ENCODE measurements around the gene RAD9A. TPM values are rescaled to one million over a fixed set of nuclear protein-coding genes. Genes with fewer than 3 reads are reported as not detected.

RAD9A gene
- total RNA-seq, 1 donor from 2014 or later, result 18.5 TPM

GRCh38 chr11:67352546-67353316, 39.1 kb upstream of the RAD9A start:
- Mint-ChIP-seq H3K4me1 (ENCODE audit: unreplicated experiment) (peaks cover 66% of the 10 kb centered on the region), H3K36me3 (ENCODE audit: unreplicated experiment) (no peaks in the 10 kb centered on the region), H3K9me3 (ENCODE audit: unreplicated experiment) (no peaks in the 10 kb centered on the region), H3K27ac (ENCODE audit: unreplicated experiment) (peak overlapping the region; percentile 99), H3K27me3 (ENCODE audit: unreplicated experiment) (no peaks in the 10 kb centered on the region), H3K4me3 (ENCODE audit: unreplicated experiment) (peak overlapping the region; percentile 97)
- no peak for TF ChIP-seq CTCF (IDR thresholded peaks at IDR 0.05)
- DNase-seq (ENCODE audit: extremely low spot score, unreplicated experiment), result no peak

GRCh38 chr11:67353317-67354074, 38.3 kb upstream of the RAD9A start, which contains the start of gene POLD4:
POLD4 (minus strand) TSS chr11:67353546; CDS start chr11:67353399, 147 bp downstream.
- no peaks in the 10 kb centered on the region for H3K36me3 Mint-ChIP-seq (ENCODE audit: unreplicated experiment)
- peaks cover 70% of the 10 kb centered on the region for H3K4me1 Mint-ChIP-seq (ENCODE audit: unreplicated experiment)
- H3K27ac Mint-ChIP-seq (ENCODE audit: unreplicated experiment), result peak within 1 kb of the TSS; percentile 99
- peak; percentile 99 for DNase-seq (ENCODE audit: extremely low spot score, unreplicated experiment)
- no peaks in the 10 kb centered on the region for H3K9me3 Mint-ChIP-seq (ENCODE audit: unreplicated experiment)
- no peaks in the 10 kb centered on the region for H3K27me3 Mint-ChIP-seq (ENCODE audit: unreplicated experiment)
- TF ChIP-seq CTCF (IDR thresholded peaks at IDR 0.05), result no peak
- H3K4me3 Mint-ChIP-seq (ENCODE audit: unreplicated experiment), result peak within 1 kb of the TSS; percentile 97

GRCh38 chr11:67354075-67355022, 37.4 kb upstream of the RAD9A start:
- Mint-ChIP-seq H3K4me3 (ENCODE audit: unreplicated experiment) (peak overlapping the region; percentile 97), H3K27ac (ENCODE audit: unreplicated experiment) (peak overlapping the region; percentile 99), H3K36me3 (ENCODE audit: unreplicated experiment) (no peaks in the 10 kb centered on the region), H3K9me3 (ENCODE audit: unreplicated experiment) (no peaks in the 10 kb centered on the region), H3K27me3 (ENCODE audit: unreplicated experiment) (no peaks in the 10 kb centered on the region), H3K4me1 (ENCODE audit: unreplicated experiment) (peaks cover 68% of the 10 kb centered on the region)
- peak; percentile 33 for TF ChIP-seq CTCF (IDR thresholded peaks at IDR 0.05)
- no peak for DNase-seq (ENCODE audit: extremely low spot score, unreplicated experiment)

GRCh38 chr11:67355023-67355793, 36.6 kb upstream of the RAD9A start:
- no peak for DNase-seq (ENCODE audit: extremely low spot score, unreplicated experiment)

More at GRCh38 chr11:67355023-67355793, 36.6 kb upstream of the RAD9A start:
- no peaks in the 10 kb centered on the region for H3K9me3 Mint-ChIP-seq (ENCODE audit: unreplicated experiment)
- TF ChIP-seq CTCF (IDR thresholded peaks at IDR 0.05), result no peak
- H3K27me3 Mint-ChIP-seq (ENCODE audit: unreplicated experiment), result no peaks in the 10 kb centered on the region
- H3K4me1 Mint-ChIP-seq (ENCODE audit: unreplicated experiment), result peaks cover 67% of the 10 kb centered on the region
- H3K27ac Mint-ChIP-seq (ENCODE audit: unreplicated experiment), result peak overlapping the region; percentile 99
- H3K4me3 Mint-ChIP-seq (ENCODE audit: unreplicated experiment), result peak overlapping the region; percentile 36
- H3K36me3 Mint-ChIP-seq (ENCODE audit: unreplicated experiment), result no peaks in the 10 kb centered on the region

Data from osteocyte (in vitro differentiated cells).